ENCODE measurements around the gene ZBBX.

DNA sequence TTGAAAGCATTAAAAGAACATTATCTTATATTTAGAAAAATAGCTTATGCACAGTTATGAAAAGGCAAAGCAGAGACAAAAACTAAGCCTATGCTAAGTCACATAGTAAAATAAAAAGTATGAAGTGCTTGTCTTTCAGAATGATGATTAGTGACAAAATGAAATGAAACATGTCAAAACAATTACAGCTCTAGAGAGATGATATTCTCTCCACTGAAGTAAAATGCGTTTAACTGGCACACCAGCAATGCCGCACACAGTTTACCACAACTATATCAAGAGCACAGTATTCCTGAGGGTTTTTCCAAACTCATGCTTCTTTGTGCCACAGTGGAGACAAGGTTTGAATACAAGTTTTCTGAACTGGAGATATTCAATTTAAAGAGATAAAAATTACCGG is 2.1 kb upstream of the ZBBX start:
- TF ChIP-seq CEBPB (IDR thresholded peaks at IDR 0.05; ENCODE audit: low read depth, low read length) (no peak), ZNF274 (IDR thresholded peaks at IDR 0.05; ENCODE audit: borderline replicate concordance, extremely low read depth, low read length) (no peak), JUND (IDR thresholded peaks at IDR 0.05; ENCODE audit: low read length) (no peak), SRF (IDR thresholded peaks at IDR 0.05; ENCODE audit: low read depth, low read length) (no peak), RAD21 (IDR thresholded peaks at IDR 0.05 in 1 of 2, conservative IDR thresholded peaks at IDR 0.05 in 1 of 2; ENCODE audit: low read depth in 2 of 2, low read length in 2 of 2) (no peak), HDAC2 (IDR thresholded peaks at IDR 0.05; ENCODE audit: borderline replicate concordance in 1 of 2, low read depth in 2 of 2, low read length in 2 of 2) (no peak), EZH2 (IDR thresholded peaks at IDR 0.05; ENCODE audit: low read depth, low read length, severe bottlenecking) (no peak), POLR2A (IDR thresholded peaks at IDR 0.05; ENCODE audit: control extremely low read depth in 1 of 2, low read depth in 2 of 2, low read length in 2 of 2) (no peak), CHD2 (IDR thresholded peaks at IDR 0.05; ENCODE audit: low read length) (no peak), CREB1 (IDR thresholded peaks at IDR 0.05) (no peak), EP300 (IDR thresholded peaks at IDR 0.05; ENCODE audit: borderline replicate concordance in 1 of 2, low read depth in 2 of 2, low read length in 2 of 2) (no peak)
- TF ChIP-seq, protein P1, sequence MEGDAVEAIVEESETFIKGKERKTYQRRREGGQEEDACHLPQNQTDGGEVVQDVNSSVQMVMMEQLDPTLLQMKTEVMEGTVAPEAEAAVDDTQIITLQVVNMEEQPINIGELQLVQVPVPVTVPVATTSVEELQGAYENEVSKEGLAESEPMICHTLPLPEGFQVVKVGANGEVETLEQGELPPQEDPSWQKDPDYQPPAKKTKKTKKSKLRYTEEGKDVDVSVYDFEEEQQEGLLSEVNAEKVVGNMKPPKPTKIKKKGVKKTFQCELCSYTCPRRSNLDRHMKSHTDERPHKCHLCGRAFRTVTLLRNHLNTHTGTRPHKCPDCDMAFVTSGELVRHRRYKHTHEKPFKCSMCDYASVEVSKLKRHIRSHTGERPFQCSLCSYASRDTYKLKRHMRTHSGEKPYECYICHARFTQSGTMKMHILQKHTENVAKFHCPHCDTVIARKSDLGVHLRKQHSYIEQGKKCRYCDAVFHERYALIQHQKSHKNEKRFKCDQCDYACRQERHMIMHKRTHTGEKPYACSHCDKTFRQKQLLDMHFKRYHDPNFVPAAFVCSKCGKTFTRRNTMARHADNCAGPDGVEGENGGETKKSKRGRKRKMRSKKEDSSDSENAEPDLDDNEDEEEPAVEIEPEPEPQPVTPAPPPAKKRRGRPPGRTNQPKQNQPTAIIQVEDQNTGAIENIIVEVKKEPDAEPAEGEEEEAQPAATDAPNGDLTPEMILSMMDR (IDR thresholded peaks at IDR 0.05; ENCODE audit: control extremely low read depth in 1 of 3, insufficient read depth in 1 of 3, low read depth in 1 of 3, low read length in 3 of 3), result no peak
